ENCODE results near the gene HADHA.
A peak's percentile ranks its signal among the peaks of the same experiment; 100 is the strongest.

Gene HADHA

GRCh38 chr2:26190369-26190768, 54.1 kb downstream of the HADHA start:
- no peak for DNase-seq

- DNase-seq: no peak
Observed at GRCh38 chr2:26189751-26190150, 54.7 kb downstream of the HADHA start.

- DNase-seq: no peak
Observed at GRCh38 chr2:26189123-26189522, 55.3 kb downstream of the HADHA start.

GRCh38 chr2:26187537-26188104, 56.8 kb downstream of the HADHA start:
- no peak for DNase-seq

- DNase-seq: no peak
Observed at GRCh38 chr2:26187114-26187513, 57.3 kb downstream of the HADHA start.

GRCh38 chr2:26185954-26186770, 58.3 kb downstream of the HADHA start:
- no peak for DNase-seq

GRCh38 chr2:26185304-26185928, 59.0 kb downstream of the HADHA start:
- no peak for DNase-seq

- peak; percentile 55 for DNase-seq
Observed at GRCh38 chr2:26184555-26185303, 59.7 kb downstream of the HADHA start.

GRCh38 chr2:26184121-26184520, 60.3 kb downstream of the HADHA start:
- no peak for DNase-seq

- DNase-seq: no peak
Observed at GRCh38 chr2:26182887-26183630, 61.4 kb downstream of the HADHA start.

GRCh38 chr2:26182441-26182840, 62.0 kb downstream of the HADHA start:
- no peak for DNase-seq

- DNase-seq: no peak
Observed at GRCh38 chr2:26179446-26179913, 65.0 kb downstream of the HADHA start.

- DNase-seq: no peak
Observed at GRCh38 chr2:26178746-26179436, 65.5 kb downstream of the HADHA start.

- DNase-seq: no peak
Observed at GRCh38 chr2:26178246-26178645, 66.2 kb downstream of the HADHA start.

GRCh38 chr2:26177122-26177521, 67.3 kb downstream of the HADHA start:
- DNase-seq: no peak

- DNase-seq: no peak
Observed at GRCh38 chr2:26176279-26176615, 68.2 kb downstream of the HADHA start.

GRCh38 chr2:26175466-26176278, 68.8 kb downstream of the HADHA start:
- no peak for DNase-seq

- DNase-seq: no peak
Observed at GRCh38 chr2:26174691-26175465, 69.6 kb downstream of the HADHA start.

- DNase-seq: no peak
Observed at GRCh38 chr2:26173776-26174482, 70.5 kb downstream of the HADHA start.

Data from kidney glomerular epithelial cell (primary cell).